NT2/D1 (cell line): Measurements from ENCODE around the gene SPDYE4.

Experiments used
- SUZ12 ChIP-seq: IDR thresholded peaks from 2 replicates; pipeline ENCODE4 v1.6.1; 2011; ENCODE audit not compliant: insufficient read length, insufficient read depth; ENCODE audit errors: extremely low read depth
- YY1 ChIP-seq: IDR thresholded peaks from 2 replicates; pipeline ENCODE4 v1.6.1; 2011; ENCODE audit not compliant: insufficient read length, insufficient read depth
- ZNF274 ChIP-seq: IDR thresholded peaks from 2 replicates; pipeline ENCODE4 v1.6.1; 2011; ENCODE audit warnings: mild to moderate bottlenecking, low read depth, low read length

DNA sequence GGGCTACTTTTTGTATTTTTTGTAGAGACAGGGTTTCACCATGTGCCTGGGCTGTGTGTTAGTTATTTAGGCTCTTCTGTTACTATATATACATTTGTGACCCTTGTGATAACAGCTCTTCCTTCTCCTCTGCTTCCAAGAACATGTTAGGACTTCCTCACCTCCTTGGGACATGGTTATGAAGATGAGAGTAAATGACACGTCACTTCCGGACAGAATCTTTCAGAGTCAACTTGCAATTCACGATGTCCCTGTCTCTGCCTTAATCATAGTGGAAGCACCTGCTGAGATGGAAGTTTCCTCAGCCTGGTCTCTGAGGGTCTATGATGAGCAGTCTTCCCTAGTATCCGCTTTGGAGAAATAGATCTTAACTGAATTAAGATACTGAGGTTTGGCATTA is 56.6 kb downstream of the SPDYE4 start:
- TF ChIP-seq ZNF274 (no peak), YY1 (no peak), SUZ12 (no peak)
